MG63 (cell line): ENCODE measurements around the gene SNAI3. TPM values are rescaled to one million over a fixed set of nuclear protein-coding genes. Genes with fewer than 3 reads are reported as not detected.
A peak's percentile ranks its signal among the peaks of the same experiment; 100 is the strongest.
"Not testable (repeated sequence)": the region's sequence is repeated elsewhere in the genome, so short reads cannot be mapped to it uniquely, and the experiment has no call there.

Experiments used
- DNase-seq: peaks from one replicate; pipeline ENCODE4 v3.0.0-alpha.2; 2020
- H3K27me3 ChIP-seq: fragments of 250-450 bp; sonication (Bioruptor Pico); 2 replicates; pipeline ENCODE4 v1.5.1; 2020; ENCODE audit warnings: mild to moderate bottlenecking, moderate library complexity
- H3K36me3 ChIP-seq: fragments of 250-450 bp; sonication (Bioruptor Pico); 2 replicates; pipeline ENCODE4 v1.5.1; 2020; ENCODE audit warnings: mild to moderate bottlenecking, moderate library complexity
- H3K4me3 ChIP-seq: fragments of 250-450 bp; sonication (Bioruptor Pico); 2 replicates; pipeline ENCODE4 v1.5.1; 2020; ENCODE audit warnings: mild to moderate bottlenecking, moderate library complexity
- H3K9me3 ChIP-seq: fragments of 250-450 bp; sonication (Bioruptor Pico); 2 replicates; pipeline ENCODE4 v1.5.1; 2020; ENCODE audit warnings: mild to moderate bottlenecking, moderate library complexity
- total RNA-seq: library from RNA; depleted of rRNA; stranded (reverse); fragments of >200 nt; shearing (Covaris generic); gene quantifications from 2 replicates; pipeline ENCODE4 v1.2.3, GENCODE V29; 2014; ENCODE audit warnings: low replicate concordance

Gene SNAI3
- total RNA-seq, 1 experiment from 2014 or later: not detected

DNA sequence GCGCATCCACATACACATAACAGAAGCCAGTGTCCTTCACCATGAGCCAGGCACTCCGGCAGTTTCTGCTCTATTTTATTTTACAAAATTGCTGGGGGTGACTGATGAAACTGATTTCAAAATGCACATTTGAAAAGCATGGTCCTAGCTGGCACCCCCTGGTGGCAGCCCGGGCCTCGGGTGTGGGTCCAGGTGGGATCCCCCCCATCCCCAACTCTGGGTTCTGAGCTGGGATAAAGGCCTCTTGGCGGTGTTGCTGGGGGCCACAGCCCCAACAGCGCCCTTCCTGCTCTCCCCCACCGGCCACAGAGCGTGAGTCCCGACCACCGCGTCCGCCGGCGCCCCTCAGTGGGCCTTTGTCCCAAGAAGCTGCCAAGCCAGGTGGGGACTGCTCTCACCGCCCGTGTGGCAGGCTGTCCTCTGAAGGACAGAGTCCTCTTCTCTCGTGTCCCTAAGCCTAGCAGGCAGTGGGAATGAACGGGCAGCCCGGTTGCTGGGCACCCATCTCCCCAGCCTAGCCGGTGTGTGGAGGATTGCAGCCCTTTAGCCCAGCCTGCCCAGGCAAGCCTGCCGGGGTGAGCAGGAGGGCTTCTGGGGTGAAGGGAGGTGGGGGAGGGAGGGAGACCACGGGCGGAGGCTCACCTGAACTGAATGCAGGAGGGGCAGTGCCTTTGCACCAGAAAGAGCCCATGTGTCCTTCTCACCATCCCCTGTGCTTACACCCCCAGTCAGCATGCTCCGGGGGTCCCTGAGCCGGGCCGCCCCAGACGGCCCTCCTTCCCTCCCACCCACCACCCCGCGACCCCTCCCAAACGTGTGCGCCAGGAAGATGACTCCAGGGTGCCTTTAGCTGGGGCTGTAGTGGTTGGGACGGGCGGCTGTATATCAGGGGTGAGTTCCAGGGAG, 898 bp downstream of the SNAI3 start:
- Histone ChIP-seq H3K9me3 (no peaks in the 10 kb centered on the region), H3K27me3 (no peaks in the 10 kb centered on the region), H3K36me3 (no peaks in the 10 kb centered on the region), H3K4me3 (no peak overlapping the region)
- DNase-seq: no peak

DNA sequence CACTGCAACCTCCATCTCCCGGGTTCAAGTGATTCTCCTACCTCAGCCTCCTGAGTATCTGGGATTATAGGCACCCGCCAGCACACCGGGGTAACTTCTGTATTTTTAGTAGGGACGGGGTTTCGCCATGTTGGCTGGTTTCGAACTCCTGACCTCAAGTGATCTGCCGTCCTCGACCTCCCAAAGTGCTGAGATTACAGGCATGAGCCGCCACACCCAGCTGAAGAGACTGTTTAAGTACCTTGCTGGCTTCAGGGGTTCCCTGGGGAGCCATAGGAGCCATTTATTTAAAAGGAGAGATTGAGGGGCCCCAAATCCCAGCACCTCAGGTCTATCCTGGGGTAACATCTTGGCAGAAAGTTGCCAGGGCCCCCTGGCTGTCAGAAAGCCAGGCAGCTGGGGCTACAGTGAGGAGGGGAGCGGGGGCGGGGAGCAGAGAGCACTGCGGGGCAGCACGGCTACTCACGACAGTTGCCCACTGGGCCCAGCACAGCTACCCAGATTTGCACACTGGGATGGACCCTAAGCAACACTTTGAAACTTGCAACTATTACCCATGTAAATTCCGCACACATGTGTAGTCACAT, 1.6 kb downstream of the SNAI3 start:
- no peak for DNase-seq
- H3K4me3 ChIP-seq: no peak overlapping the region

GRCh38 chr16:88681709-88682451, 4.4 kb downstream of the SNAI3 start:
- H3K4me3 ChIP-seq: no peak overlapping the region
- DNase-seq: peak; percentile 24
- no peaks in the 10 kb centered on the region for H3K9me3 ChIP-seq
- no peaks in the 10 kb centered on the region for H3K27me3 ChIP-seq
- H3K36me3 ChIP-seq: no peaks in the 10 kb centered on the region

More for the DNA sequence above, 1.6 kb downstream of the SNAI3 start:
- Histone ChIP-seq H3K36me3 (no peaks in the 10 kb centered on the region), H3K27me3 (no peaks in the 10 kb centered on the region), H3K9me3 (no peaks in the 10 kb centered on the region)

DNA sequence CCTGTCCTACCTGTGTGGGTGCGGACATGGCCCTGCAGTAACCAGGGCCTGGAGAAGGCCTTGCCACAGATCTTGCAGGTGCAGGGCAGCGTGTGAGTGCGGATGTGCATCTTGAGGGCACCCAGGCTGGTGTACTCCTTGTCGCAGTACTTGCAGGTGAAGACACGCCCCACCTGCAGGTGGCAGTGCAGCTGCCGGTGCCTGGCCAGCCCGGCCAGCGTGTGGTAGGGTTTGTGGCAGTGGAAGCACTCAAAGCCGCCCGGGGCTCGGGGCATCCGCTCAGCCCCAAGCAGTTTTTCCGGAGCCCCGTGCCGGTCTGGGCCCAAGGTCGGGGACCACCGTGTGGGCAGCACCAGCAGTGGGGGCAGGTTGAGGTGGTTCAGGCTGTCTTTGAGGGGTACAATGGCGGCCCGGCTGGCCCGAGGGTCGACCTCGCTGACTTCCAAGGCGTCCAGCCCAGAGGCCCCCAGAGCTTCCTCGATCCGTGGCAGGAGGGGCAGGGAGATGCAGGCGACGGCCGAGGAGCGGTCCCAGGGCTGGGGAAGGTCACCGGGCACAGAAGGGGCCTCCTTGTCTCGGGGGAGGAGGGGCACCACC, 5.1 kb downstream of the SNAI3 start:
- Histone ChIP-seq H3K4me3 (no peak overlapping the region), H3K9me3 (no peaks in the 10 kb centered on the region), H3K27me3 (no peaks in the 10 kb centered on the region), H3K36me3 (no peaks in the 10 kb centered on the region)
- DNase-seq: no peak

DNA sequence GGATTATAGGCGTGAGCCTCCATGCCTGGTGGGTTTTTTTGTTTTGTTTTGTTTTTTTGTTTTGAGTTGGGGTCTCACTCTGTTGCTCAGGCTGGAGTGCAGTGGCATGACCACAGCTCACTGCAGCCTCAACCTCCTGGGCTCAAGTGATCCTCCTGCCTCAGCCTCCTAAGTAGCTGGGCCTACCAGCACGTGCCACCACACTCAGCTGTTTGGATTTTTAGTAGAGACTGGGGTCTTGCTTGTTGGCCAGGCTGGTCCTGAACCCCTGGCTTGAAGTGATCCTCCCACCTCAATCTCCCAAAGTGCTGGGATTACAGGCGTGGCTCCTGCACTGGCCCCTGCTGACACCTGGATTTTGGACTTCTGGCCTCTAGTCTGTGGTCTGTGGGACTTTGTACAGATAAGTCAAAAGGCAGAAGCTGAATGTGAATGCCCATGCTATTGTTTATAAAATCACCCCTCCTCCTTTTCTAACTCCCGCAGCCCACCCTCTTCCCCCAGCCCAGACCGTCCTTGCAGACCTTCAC, 5.7 kb downstream of the SNAI3 start:
- Histone ChIP-seq H3K4me3 (no peak overlapping the region), H3K36me3 (no peaks in the 10 kb centered on the region), H3K9me3 (no peaks in the 10 kb centered on the region), H3K27me3 (no peaks in the 10 kb centered on the region)
- DNase-seq: no peak

- DNase-seq: no peak
- no peaks in the 10 kb centered on the region for H3K36me3 ChIP-seq
- no peaks in the 10 kb centered on the region for H3K9me3 ChIP-seq
- H3K27me3 ChIP-seq: no peaks in the 10 kb centered on the region
- no peak overlapping the region for H3K4me3 ChIP-seq
Observed at GRCh38 chr16:88678224-88678979, 7.9 kb downstream of the SNAI3 start.

DNA sequence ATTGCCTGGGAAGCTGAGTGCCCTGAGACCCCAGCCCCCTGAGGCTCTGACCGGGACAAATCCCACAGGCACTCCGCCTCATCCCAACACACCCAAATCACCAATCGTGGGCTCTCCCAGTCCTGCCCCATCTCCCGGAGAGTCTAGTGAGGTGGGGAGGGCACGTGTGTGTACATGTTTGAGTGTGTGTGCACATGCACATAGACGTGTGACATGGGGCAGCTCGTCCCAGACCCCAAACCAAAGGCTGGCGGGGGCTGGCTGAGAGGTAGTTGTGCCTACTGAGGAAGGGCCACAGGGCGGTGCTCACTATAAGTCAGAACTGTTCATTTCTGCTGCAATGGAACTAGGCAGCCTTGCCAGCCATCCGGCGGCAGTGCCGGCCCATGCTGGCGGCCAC, 8.6 kb downstream of the SNAI3 start:
- Histone ChIP-seq H3K36me3 (no peaks in the 10 kb centered on the region), H3K9me3 (no peaks in the 10 kb centered on the region), H3K4me3 (no peak overlapping the region), H3K27me3 (no peaks in the 10 kb centered on the region)
- DNase-seq: no peak

DNA sequence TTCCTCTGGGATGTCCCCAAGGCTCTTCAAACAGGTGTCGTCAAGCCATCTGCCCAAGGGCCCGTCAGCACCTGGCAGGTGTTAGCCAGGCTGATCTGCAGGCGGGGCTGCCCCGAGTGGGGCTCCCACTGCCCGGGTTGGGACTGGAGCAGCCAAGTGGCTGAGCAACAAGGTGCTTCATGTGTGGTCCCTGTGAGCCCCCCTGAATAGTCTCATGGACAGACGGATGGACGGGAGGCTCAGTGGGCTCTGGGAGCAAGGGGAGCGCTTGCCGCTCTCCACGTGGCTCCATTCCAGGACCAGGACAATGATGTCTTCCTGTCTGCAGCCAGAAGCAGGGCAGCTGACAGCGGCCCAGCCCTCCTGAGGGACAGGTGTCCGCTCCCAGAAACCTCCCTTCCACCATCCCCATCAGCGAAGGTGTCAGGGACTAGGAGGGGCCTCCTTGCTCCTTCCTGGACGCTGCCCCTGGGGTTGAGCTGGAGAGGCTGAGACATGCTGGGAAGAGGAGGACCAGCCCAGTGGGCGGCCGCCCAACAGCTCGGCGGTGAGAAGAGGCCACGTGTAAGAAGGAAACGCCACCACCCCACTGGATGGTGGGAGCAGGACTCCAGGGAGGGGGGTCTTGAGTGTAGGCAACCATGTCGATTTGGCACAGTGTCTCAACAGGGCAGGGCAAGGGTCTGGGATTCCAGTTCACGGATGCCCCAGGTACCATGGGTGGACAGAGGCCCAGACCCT, 9.6 kb downstream of the SNAI3 start:
- no peak for DNase-seq
- Histone ChIP-seq H3K4me3 (no peak overlapping the region), H3K36me3 (no peaks in the 10 kb centered on the region), H3K27me3 (no peaks in the 10 kb centered on the region), H3K9me3 (no peaks in the 10 kb centered on the region)

GRCh38 chr16:88673716-88674379, 12.5 kb downstream of the SNAI3 start:
- no peaks in the 10 kb centered on the region for H3K9me3 ChIP-seq
- no peaks in the 10 kb centered on the region for H3K27me3 ChIP-seq
- DNase-seq: no peak
- no peak overlapping the region for H3K4me3 ChIP-seq
- H3K36me3 ChIP-seq: no peaks in the 10 kb centered on the region

- H3K9me3 ChIP-seq: no peaks in the 10 kb centered on the region
Observed at GRCh38 chr16:88672776-88673175, 13.5 kb downstream of the SNAI3 start.

DNA sequence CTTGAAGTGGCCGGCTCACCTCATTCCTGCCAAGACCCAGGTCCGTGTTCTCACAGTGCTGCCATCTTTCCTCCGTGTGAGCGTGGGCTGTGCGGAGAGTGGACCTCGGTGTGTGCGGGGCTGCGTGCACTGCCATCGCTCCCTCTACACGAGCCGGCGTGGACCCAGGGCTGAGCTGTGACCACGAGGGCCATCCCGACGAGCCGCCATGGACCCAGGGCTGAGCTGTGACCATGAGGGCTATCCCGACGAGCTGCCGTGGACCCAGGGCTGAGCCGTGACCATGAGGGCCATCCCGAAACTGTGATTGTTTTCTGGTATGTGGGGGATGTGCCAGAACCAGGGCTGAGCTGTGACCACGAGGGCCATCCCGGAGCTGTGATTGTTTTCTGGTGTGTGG, 14.5 kb downstream of the SNAI3 start:
- Histone ChIP-seq H3K27me3 (no peaks in the 10 kb centered on the region), H3K4me3 (no peak overlapping the region), H3K36me3 (no peaks in the 10 kb centered on the region), H3K9me3 (no peaks in the 10 kb centered on the region)
- DNase-seq: no peak

More at GRCh38 chr16:88672776-88673175, 13.5 kb downstream of the SNAI3 start:
- H3K4me3 ChIP-seq: no peak overlapping the region
- DNase-seq: no peak
- H3K27me3 ChIP-seq: no peaks in the 10 kb centered on the region
- H3K36me3 ChIP-seq: no peaks in the 10 kb centered on the region

DNA sequence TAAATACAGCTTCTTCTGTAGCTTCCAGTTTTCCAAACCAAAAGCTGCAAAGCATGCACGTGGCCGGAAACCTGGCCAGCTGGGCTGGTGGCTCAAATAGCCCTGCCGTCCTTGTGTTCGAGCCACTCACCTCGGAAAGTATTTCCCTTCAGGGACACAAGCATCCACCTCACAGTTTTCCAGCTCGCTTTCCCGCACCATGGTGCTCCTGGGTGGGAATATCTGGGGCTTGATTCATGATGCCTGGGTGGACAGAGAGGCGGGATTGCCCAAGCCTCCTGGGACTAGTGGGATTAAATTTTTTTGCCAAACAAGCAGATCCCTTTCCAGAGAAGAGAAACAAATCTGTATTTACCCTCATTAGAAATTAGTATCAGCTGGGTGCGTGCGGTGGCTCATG, 16.3 kb downstream of the SNAI3 start:
- Histone ChIP-seq H3K36me3 (no peaks in the 10 kb centered on the region), H3K4me3 (no peak overlapping the region), H3K9me3 (no peaks in the 10 kb centered on the region), H3K27me3 (no peaks in the 10 kb centered on the region)
- DNase-seq: no peak

GRCh38 chr16:88669493-88669892, 16.8 kb downstream of the SNAI3 start:
- H3K9me3 ChIP-seq, H3K4me3 ChIP-seq, H3K36me3 ChIP-seq: not testable (repeated sequence)

GRCh38 chr16:88667461-88667860, 18.8 kb downstream of the SNAI3 start:
- H3K36me3 ChIP-seq: no peaks in the 10 kb centered on the region
- H3K9me3 ChIP-seq: no peaks in the 10 kb centered on the region
- DNase-seq: no peak
- H3K27me3 ChIP-seq: no peaks in the 10 kb centered on the region
- H3K4me3 ChIP-seq: no peak overlapping the region

More at GRCh38 chr16:88669493-88669892, 16.8 kb downstream of the SNAI3 start:
- H3K27me3 ChIP-seq, DNase-seq: not testable (repeated sequence)

DNA sequence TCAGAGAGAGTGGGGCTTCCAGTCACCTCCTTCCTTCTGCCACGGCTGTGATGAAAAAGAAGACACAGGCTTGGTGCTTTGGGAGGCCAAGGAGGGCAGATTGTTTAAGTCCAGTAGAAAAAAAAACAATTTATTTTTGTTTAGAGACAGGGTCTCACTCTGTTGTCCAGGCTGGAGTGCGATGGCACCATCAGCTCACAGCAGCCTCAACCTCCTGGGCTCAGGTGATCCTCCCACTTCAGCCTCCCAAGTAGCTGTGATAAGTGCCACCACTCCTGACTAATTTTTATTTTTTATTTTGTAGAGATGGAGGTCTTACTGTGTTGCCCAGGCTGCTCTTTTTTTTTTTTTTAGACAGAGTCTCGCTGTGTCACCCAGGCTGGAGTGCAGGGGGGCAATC, 20.7 kb downstream of the SNAI3 start:
- Histone ChIP-seq H3K4me3 (no peak overlapping the region), H3K27me3 (no peaks in the 10 kb centered on the region), H3K9me3 (no peaks in the 10 kb centered on the region), H3K36me3 (no peaks in the 10 kb centered on the region)
- DNase-seq: no peak
